VCaP (cell line): Measurements from ENCODE around the gene MMP24.

Experiments used
- H3K27ac ChIP-seq: fragments of 450-650 bp; 2 replicates; pipeline ENCODE4 v1.5.1; 2017
- TF ChIP-seq, protein P1 (sequence below): fragments of 450-650 bp; conservative IDR thresholded peaks from 2 replicates; pipeline ENCODE4 v1.5.1; 2017; ENCODE audit warnings: mild to moderate bottlenecking, moderate library complexity

The MMP24 gene

DNA sequence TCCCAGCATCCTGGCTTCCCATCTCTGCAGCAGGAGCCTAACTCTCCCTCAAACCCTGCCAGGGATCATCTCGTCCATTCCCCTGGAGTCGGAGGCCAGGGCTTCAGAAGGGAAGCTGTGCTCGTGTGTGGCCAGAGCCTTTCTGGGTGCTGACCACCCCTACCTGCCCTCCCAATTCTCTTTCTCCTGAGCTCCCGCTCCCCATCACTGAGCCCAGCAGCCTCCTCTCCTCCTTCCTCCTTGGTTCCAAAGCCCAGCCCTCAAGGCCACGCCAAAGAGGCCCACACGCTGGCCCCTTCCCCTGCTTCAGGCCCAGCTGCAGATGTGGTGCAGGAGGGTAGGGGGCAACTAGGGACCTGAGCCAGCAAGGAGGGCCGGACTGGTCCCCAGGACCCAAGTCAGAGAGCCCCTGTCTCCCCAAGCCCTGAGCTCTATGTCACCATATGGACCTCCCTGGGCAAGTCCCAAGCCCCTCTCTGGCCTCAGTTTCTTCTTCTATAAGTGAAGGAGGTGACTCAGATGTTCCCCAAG lies 64.5 kb downstream of the MMP24 start:
- no peak overlapping the region for H3K27ac ChIP-seq
- TF ChIP-seq, protein P1, sequence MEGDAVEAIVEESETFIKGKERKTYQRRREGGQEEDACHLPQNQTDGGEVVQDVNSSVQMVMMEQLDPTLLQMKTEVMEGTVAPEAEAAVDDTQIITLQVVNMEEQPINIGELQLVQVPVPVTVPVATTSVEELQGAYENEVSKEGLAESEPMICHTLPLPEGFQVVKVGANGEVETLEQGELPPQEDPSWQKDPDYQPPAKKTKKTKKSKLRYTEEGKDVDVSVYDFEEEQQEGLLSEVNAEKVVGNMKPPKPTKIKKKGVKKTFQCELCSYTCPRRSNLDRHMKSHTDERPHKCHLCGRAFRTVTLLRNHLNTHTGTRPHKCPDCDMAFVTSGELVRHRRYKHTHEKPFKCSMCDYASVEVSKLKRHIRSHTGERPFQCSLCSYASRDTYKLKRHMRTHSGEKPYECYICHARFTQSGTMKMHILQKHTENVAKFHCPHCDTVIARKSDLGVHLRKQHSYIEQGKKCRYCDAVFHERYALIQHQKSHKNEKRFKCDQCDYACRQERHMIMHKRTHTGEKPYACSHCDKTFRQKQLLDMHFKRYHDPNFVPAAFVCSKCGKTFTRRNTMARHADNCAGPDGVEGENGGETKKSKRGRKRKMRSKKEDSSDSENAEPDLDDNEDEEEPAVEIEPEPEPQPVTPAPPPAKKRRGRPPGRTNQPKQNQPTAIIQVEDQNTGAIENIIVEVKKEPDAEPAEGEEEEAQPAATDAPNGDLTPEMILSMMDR = no peak

DNA sequence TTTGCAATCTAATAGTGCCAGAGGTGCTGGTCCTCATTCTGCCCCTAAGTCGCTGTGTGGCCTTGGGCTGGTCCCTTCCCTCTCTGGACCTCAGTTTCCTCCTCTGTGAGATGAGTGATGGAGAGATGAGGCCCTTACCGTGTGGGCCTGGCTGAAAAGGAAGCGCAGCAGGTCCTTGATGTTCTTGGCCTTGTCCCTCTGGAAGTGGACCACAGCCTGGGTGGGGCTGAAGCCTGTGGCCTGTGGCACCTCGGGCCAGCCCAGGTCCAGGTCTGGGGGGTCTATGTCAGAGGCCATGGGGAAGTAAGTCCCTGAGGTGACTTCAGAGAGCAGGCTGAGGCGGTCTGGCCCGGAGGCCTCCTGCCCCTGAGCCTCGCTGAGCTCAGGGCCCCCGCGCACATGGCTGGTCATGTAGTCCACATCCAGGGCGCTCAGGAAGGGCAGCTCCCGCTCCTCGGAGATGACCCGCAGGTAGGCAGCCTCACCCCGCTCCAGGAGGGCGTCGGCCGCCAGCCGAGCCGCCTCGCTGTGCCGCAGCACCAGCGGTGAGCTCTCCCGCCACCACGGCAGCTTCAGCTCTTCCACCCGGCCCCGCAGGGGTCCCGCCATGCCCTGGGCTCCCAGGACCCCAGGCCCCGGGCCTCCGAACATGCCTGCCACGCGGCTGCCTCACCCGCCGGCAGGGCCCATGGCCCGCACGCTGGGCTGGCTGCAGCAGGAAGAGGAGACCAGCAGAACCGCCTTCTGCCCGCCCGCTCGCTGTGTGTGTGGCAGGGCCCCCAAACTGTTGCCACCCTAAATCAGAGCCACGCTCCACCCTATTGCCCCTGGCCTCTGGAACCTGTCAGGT lies 65.4 kb downstream of the MMP24 start, which contains the start of gene FAM83C:
Gene FAM83C, minus strand, starts transcription at position 772 of the 850 bp plus-strand sequence. Its CDS starts 121 bp downstream, at position 651.
- H3K27ac ChIP-seq = no peak within 1 kb of the TSS
- TF ChIP-seq, protein P1 = no peak

DNA sequence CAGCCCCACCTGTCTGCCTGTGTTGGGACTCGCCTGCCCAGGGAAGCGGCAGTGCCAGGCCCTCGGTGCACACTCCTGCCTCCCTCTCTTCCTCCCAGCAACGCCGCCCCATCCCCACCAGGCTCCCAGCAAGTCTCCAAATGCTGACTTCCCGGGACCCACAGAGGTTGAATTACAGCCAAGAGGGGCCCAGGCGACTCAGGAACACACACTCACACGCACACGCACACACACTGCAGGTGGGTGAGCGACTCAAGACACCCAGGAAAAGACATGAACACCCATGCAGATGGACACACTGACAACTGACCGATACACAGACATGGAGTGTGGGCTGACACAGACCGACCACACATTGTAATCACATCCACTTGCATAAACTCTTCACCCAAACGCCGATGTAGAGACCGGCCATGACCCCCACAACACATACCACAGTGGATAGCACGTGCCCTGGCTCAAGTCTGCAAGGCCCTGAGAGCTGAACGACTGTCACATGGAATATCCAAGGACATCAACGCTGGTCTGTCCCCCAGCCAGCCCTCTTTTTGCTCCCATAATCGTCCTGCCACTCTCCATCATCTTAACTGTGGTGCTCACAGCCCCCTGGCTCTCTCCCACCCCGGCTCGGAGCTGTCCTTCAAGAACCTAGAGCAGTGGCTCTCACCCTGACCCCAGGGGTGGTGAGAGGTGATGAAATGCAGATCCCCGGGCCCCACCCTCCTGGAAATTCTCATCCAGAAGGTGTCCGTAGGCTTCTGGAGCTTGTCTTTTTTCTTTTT lies 66.2 kb downstream of the MMP24 start:
- TF ChIP-seq, protein P1 = no peak
- H3K27ac ChIP-seq = no peak overlapping the region

DNA sequence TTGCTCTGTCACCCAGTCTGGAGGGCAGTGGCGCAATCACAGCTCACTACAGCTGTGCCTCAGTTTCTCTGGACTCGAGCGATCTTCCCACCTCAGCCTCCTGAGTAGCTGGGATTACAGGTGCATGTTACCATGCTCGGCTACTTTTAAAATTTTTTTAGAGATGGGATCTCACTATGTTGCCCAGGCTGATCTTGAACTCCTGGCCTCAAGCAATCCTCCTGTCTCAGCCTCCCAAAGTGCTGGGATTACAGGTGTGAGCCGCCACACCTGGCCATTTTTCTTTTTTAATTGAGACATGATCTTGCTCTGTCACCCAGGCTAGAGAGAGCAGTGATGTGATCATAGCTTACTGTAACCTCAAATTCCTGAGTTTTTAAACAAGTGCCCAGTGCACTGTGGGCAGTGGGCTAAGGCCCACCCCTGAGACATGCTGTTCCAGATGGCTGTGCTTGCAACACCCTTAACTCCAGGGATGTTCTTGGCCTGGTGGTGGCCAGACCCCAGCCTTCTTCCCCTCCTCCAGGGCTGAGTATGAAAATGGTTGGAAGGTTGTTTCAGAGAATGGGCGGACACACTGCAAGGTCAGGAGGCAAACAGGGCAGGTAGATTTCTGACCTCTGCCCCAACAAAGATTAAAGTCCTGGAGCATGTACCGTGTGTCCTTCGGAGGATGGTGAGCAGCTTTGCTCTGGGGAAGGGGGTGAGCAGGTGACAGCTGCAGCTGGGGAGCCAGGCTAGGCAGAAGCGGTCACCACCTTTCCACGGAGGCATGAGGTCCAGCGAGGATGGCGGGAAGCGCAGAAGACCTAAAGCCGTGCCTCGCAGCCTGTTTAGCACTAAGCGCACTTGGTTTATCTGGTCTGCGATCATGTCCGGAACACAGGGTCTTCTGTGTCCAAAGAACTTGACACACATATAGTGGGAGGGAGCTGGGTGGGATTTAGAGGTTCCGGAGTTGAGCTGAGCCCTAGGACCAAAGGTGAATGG lies 67.1 kb downstream of the MMP24 start:
- H3K27ac ChIP-seq = no peak overlapping the region
- TF ChIP-seq, protein P1 = no peak

DNA sequence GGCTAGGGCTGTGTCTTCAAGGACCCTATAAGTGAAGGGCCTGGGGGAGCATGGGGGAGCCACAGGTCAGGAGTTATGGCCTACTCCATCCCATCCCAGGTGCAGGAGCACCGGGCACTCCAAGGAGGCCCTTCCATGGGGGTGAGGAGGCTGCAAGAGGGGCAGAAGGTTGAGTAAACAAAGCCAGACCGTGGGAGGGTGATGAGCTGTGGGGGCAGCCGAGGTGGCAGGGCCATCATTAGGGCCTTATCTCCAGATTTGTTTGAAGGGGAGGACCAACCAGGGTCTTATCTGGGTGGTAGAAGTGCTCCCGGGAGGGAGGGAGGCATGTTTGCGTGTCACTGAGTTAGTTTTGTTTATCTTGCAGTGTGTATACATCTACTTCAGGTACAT lies 67.8 kb downstream of the MMP24 start:
- no peak overlapping the region for H3K27ac ChIP-seq
- TF ChIP-seq, protein P1 = no peak

DNA sequence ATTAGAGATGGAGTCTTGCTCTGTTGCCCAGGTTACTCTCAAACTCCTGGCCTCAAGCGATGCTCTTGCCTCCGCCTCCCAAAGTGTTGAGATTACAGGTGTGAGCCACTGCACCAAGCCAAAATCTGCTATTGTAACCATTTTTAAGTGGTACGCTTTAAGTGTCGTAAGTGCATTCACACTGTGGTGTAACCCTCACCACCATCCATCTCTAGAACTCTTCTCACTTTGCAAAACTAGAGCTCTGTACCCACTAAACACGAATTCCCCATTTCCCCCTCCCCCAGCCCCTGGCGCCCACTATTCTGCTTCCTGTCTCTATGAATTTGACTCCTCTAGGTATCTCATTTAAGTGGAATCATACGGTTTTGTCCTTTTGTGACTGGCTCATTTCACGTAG lies 68.6 kb downstream of the MMP24 start:
- no peak overlapping the region for H3K27ac ChIP-seq
- TF ChIP-seq, protein P1 = no peak
